LNCaP clone FGC (cell line): ENCODE results near the gene PSPC1.

ENCODE experiments used
- DNase-seq: peaks from one replicate; pipeline ENCODE4 v3.0.0-alpha.2; 2011; ENCODE audit warnings: low read depth
- H3K4me3 ChIP-seq: 2 replicates; pipeline ENCODE4 v1.5.1; 2011; ENCODE audit warnings: mild to moderate bottlenecking, low read depth, low read length, control low read depth
- CTCF ChIP-seq: IDR thresholded peaks from 2 replicates; pipeline ENCODE4 v1.5.1; 2012; ENCODE audit warnings: mild to moderate bottlenecking; ENCODE audit not compliant: control insufficient read depth, insufficient read depth; ENCODE audit errors: extremely low read depth

The PSPC1 gene

GRCh38 chr13:19772306-19772705 lies 10.4 kb downstream of the PSPC1 start:
- H3K4me3 ChIP-seq = no peak overlapping the region
- no peak for TF ChIP-seq CTCF
- DNase-seq = no peak

- no peak overlapping the region for H3K4me3 ChIP-seq
- TF ChIP-seq CTCF = no peak
Observed at GRCh38 chr13:19769854-19770253, 12.9 kb downstream of the PSPC1 start.

GRCh38 chr13:19767966-19768365 lies 14.8 kb downstream of the PSPC1 start:
- TF ChIP-seq CTCF = no peak
- DNase-seq = no peak
- no peak overlapping the region for H3K4me3 ChIP-seq

More at GRCh38 chr13:19769854-19770253, 12.9 kb downstream of the PSPC1 start:
- no peak for DNase-seq

- DNase-seq = no peak
- H3K4me3 ChIP-seq = no peak overlapping the region
- no peak for TF ChIP-seq CTCF
Observed at GRCh38 chr13:19766591-19766990, 16.2 kb downstream of the PSPC1 start.

- no peak overlapping the region for H3K4me3 ChIP-seq
- no peak for TF ChIP-seq CTCF
- DNase-seq = no peak
Observed at GRCh38 chr13:19764237-19764636, 18.5 kb downstream of the PSPC1 start.

- H3K4me3 ChIP-seq = no peak overlapping the region
- DNase-seq = no peak
- no peak for TF ChIP-seq CTCF
Observed at GRCh38 chr13:19763618-19764017, 19.1 kb downstream of the PSPC1 start.

- TF ChIP-seq CTCF = no peak
- no peak for DNase-seq
- no peak overlapping the region for H3K4me3 ChIP-seq
Observed at GRCh38 chr13:19759669-19760068, 23.1 kb downstream of the PSPC1 start.
